HG02973 (cell line): ENCODE data around the gene CRTC3.

Experiments used
- ATAC-seq: cut with Tn5 transposase; IDR thresholded peaks from one replicate; pipeline ENCODE4 v1.9.1; 2021; ENCODE audit warnings: moderate library complexity; ENCODE audit not compliant: unreplicated experiment

Gene CRTC3

DNA sequence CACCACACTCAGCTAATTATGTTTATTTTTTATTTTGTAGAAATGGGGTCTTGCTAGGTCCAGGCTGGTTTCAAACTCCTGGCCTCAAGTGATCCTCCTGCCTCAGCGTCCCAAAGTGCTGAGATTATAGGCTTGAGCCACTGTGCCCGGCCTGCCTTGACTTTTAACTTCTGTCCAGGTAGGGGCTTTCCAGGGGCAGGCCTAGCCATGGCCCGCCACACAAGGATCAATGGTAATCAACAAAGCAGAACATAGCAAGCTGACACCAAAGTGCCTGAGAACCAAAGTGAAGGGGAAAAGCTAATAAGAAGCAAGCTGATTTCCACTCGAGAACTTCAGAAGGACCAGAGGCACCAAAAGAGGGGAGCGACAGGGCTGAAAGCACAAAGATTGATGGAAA, 9.4 kb upstream of the CRTC3 start:
- ATAC-seq = no peak

DNA sequence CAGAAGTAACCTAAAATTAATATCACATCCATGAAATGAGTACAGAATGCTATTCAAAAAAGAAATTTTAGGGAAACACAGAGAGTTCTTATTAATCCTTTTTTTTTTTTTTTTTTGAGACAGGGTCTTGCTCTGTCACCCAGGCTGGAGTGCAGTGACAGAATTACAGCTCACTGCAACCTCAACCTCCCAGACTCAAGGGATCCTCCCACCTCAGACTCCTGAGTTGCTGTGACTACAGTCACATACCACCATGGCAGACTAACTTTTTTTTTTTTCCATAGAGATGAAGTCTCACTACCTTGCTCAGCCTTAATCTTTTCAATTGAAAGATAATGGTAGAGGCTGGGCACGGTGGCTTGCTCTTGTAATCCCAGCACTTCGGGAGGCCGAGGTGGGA, 6.3 kb upstream of the CRTC3 start:
- ATAC-seq = no peak

DNA sequence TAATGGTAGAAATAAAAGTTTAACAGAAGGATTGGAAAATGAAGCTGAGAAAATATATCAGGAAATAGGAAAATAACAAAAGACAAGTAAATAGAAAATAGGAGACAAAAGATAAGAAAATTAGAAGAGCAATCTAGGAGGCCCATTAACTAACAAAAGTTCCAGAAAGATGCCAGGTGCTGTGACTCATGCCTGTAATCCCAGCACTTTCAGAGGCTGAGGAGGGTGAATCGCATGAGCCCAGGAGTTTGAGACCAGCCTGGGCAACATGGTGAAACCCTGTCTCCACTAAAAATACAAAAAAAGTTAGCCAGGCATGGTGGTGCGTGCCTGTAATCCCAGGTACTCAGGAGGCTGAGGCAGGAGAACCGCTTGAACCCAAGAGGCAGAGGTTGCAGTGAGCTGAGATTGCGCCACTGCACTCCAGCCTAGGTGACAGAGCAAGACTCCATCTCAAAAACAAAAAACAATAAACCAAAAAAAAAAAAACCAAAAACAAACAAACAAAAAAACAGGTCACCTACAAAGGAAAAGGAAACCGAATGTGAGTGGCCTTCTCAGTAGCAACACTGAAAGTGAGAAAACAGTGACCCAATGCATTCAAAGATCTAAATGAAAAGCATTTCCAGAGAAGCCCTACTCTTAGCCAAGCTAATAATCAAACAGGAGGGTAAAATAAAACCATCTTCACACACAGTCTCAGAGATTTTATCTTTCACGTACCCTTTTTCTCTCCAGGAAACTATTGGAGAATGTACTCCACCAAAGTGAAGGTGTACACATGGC, 5.5 kb upstream of the CRTC3 start:
- ATAC-seq = peak; percentile 64

- no peak for ATAC-seq
Measured at GRCh38 chr15:90529011-90529370, 732 bp upstream of the CRTC3 start.

GRCh38 chr15:90530250-90531051, 728 bp downstream of the CRTC3 start:
- peak; percentile 39 for ATAC-seq

DNA sequence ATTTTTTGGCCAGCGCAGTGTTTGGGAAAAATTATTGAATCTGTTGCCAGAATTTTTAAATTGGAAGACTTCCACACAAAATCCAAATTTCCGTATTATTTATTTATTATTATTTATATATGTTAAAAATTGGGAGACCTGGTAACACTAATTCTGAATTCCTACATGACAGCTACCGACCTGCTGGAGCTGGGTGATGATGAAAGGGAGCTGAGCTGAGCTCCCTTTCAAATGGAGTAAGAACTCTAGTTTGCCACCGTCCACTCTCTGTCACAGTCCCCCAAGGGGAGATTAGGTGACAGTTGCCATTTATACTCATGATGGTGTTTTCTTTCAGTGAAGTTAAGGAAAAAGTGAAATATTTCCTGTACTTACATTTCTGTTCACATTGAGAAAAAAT, 1.4 kb downstream of the CRTC3 start:
- ATAC-seq = no peak

DNA sequence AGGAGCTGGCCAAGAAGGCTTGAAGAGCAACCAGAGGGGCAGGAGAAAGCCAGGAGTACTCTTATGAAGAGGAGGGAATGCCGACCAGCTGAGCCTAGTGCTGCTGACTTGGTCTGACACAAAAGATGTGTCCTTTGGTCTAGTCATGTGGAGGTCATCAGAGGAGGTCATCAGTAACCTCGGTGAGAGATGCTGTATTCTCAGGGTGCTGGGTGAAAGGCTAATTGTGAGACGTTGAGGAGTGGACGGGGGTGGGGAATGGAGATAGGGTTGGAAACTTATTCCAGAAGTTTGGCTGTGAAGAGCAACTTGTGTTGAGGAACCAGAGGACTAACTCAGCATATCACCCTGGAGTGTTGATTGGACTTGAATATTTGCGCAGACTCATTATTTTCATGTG, 5.5 kb downstream of the CRTC3 start:
- no peak for ATAC-seq

GRCh38 chr15:90539789-90540188, 10.1 kb downstream of the CRTC3 start:
- ATAC-seq = no peak

- ATAC-seq = no peak
Measured at GRCh38 chr15:90540768-90541167, 11.0 kb downstream of the CRTC3 start.

GRCh38 chr15:90545095-90545494, 15.4 kb downstream of the CRTC3 start:
- no peak for ATAC-seq

DNA sequence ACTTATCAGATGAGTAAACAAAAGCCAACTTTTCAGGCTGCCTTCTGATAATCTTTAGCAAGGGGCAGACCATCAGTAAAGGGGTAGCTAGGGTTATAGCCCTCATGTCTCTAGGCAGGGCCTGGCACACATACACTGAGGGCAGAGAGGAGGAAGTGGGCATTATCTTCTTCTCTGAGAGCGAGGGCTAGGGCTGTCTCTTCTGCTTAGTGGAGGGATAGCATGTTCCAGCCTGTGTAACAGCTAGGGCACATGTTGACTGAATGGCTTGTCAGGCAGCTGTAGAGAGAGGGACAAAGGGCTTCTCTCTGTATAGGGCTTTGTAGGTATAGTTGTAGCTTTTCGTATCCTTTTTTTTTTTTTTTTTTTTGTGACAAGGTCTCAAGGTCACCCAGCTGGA, 17.8 kb downstream of the CRTC3 start:
- no peak for ATAC-seq

DNA sequence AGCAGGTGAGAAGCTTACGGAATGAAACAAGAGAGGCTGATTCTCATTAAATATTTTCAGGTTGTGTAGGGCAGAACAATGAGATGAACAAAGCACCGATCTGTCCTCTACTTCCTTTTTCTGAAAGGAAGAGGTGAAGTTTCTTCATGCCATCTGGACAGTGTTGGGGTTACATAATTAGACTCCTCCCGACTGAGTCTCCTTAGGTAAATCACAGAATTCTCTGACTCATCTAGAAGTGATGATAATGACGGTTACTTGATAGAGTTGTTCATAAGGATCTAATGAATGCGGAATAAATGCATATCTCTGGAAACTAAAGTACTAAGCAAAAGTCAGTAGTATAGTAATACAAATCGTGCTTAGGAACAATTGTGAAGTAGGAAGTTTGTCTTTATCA, 21.2 kb downstream of the CRTC3 start:
- ATAC-seq = no peak

DNA sequence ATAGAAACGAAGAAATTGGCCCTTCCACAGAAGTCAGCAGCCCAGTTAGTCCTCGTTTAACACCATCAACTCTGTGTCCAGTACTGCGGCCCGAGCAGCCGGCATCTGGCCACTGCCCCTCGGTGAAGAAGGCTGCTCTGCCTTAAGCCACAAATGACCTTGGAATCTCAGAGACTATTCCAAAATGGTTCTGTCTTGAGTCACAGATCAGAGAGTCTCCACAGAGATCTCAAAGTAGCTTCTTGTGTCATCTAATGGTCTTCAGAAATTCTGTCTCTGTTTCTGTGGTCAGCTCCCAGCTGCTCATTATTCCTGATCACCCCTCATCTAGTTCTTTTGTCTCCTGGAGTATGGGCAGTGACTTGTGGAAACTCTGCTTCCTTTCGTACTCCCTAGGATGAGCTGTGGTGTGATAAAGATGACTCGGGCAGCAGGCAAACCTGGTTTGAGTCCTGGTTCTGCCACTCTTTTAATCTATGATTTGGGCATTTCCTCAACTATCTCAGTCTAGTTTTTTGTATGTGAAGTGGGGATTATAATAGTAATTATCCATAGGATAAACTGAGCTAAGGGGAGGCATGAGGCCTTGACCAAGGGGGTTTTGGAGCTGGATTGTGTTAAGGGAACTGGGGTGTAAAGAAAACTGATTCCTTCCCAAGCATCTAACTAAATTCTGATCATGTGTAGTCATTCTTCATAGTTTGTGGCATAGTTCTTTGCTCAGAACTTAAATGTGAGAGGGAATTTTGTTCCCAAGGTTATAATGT, 22.6 kb downstream of the CRTC3 start:
- ATAC-seq = no peak

DNA sequence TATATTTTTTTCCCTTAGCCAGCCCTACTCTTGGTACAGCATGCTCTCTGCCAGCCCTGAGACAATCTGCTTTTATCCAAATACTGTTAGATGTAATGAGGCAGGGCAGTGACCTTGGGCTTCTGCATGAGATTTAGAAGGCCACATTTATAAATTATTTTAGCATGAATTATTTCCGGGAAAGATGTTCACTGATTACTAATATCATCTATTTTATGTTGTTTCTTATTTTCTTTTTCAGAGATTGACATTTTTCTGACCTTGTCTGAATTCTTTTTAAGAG, 23.1 kb downstream of the CRTC3 start:
- ATAC-seq = no peak

GRCh38 chr15:90553248-90553745, 23.6 kb downstream of the CRTC3 start:
- ATAC-seq = no peak

- ATAC-seq = no peak
Measured at GRCh38 chr15:90557186-90558084, 27.7 kb downstream of the CRTC3 start.

GRCh38 chr15:90558171-90558573, 28.4 kb downstream of the CRTC3 start:
- no peak for ATAC-seq

GRCh38 chr15:90559119-90559518, 29.4 kb downstream of the CRTC3 start:
- ATAC-seq = no peak

DNA sequence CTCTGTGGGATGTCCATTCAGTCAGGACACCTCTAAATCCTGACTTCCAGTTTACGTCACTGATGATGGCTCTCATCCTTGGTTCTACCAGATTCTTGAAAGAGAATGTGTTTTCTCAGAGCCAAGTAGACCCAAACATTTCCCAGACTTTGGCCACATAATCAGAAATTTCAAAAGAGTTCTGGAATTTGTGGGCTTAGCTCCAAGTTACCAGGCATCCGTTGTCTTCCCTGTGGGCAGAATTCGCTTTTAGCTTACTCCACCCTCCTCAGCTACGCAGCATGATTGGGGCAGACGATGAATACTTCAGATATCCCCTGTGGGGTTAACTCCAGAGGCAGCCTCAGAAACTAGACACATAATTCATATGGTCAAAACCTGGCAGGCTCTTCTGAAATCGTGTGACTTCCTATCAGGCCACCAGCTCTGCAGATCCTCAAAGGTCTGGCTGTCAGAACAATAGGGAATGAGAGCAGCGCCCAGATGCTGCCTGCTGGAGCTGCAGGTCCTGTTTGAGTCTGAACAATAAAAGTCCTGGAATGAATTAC, 30.6 kb downstream of the CRTC3 start:
- ATAC-seq = no peak
